Dendritic cell treated with granulocyte-macrophage colony-stimulating factor and Interleukin-4, amounts not matched to agents 40 ng/mL and 50 ng/mL, for 4 days (primary cell): Measurements from ENCODE around the gene GAS7.

ENCODE experiments used
- H3K27ac Mint-ChIP-seq: one replicate; pipeline ENCODE4 v1.8.0; 2022; ENCODE audit warnings: mild to moderate bottlenecking, mixed read lengths
- H3K27me3 Mint-ChIP-seq: one replicate; pipeline ENCODE4 v1.8.0; 2022; ENCODE audit warnings: mild to moderate bottlenecking, mixed read lengths
- H3K36me3 Mint-ChIP-seq: one replicate; pipeline ENCODE4 v1.8.0; 2022; ENCODE audit warnings: low read depth, mixed read lengths
- H3K4me1 Mint-ChIP-seq: one replicate; pipeline ENCODE4 v1.8.0; 2022; ENCODE audit warnings: low read depth, mixed read lengths
- H3K4me3 Mint-ChIP-seq: one replicate; pipeline ENCODE4 v1.8.0; 2022; ENCODE audit warnings: mild to moderate bottlenecking, moderate library complexity, mixed read lengths
- H3K9me3 Mint-ChIP-seq: one replicate; pipeline ENCODE4 v1.8.0; 2022; ENCODE audit warnings: mixed read lengths
- intact Hi-C: fragments of 100-400 bp; cut with micrococcal nuclease; formaldehyde crosslinking; loops from one replicate; pipeline ENCODE4 v1.15.0; 2022

Gene GAS7

GRCh38 chr17:10092595-10092994 is 105.8 kb downstream of the GAS7 start:
- Mint-ChIP-seq H3K4me3 (no peak overlapping the region), H3K9me3 (no peaks in the 10 kb centered on the region), H3K36me3 (no peaks in the 10 kb centered on the region), H3K27ac (no peak overlapping the region), H3K27me3 (no peaks in the 10 kb centered on the region), H3K4me1 (peaks cover 44% of the 10 kb centered on the region)
- intact Hi-C loops, result no loop called here

GRCh38 chr17:10091046-10091445 is 107.4 kb downstream of the GAS7 start:
- Mint-ChIP-seq H3K9me3 (no peaks in the 10 kb centered on the region), H3K4me3 (no peak overlapping the region), H3K4me1 (peaks cover 56% of the 10 kb centered on the region), H3K27me3 (no peaks in the 10 kb centered on the region), H3K27ac (no peak overlapping the region), H3K36me3 (peaks cover 3% of the 10 kb centered on the region)
- intact Hi-C loops, result no loop called here

GRCh38 chr17:10089196-10089804 is 109.1 kb downstream of the GAS7 start:
- no peaks in the 10 kb centered on the region for H3K9me3 Mint-ChIP-seq
- intact Hi-C loops, result no loop called here
- H3K4me3 Mint-ChIP-seq, result no peak overlapping the region
- H3K27ac Mint-ChIP-seq, result no peak overlapping the region
- no peaks in the 10 kb centered on the region for H3K27me3 Mint-ChIP-seq
- peaks cover 64% of the 10 kb centered on the region for H3K4me1 Mint-ChIP-seq
- H3K36me3 Mint-ChIP-seq, result peaks cover 9% of the 10 kb centered on the region

- H3K4me1 Mint-ChIP-seq, result peaks cover 64% of the 10 kb centered on the region
- no peaks in the 10 kb centered on the region for H3K27me3 Mint-ChIP-seq
- no peak overlapping the region for H3K4me3 Mint-ChIP-seq
- peaks cover 14% of the 10 kb centered on the region for H3K36me3 Mint-ChIP-seq
- H3K27ac Mint-ChIP-seq, result no peak overlapping the region
- intact Hi-C loops, result no loop called here
- no peaks in the 10 kb centered on the region for H3K9me3 Mint-ChIP-seq
These were observed 110.0 kb downstream of the GAS7 start for GRCh38 chr17:10088444-10088843.

GRCh38 chr17:10087355-10087754 is 111.1 kb downstream of the GAS7 start:
- Mint-ChIP-seq H3K36me3 (peaks cover 16% of the 10 kb centered on the region), H3K4me3 (no peak overlapping the region), H3K27ac (peak overlapping the region; percentile 37), H3K4me1 (peaks cover 64% of the 10 kb centered on the region), H3K27me3 (no peaks in the 10 kb centered on the region), H3K9me3 (no peaks in the 10 kb centered on the region)
- intact Hi-C loops, result no loop called here

GRCh38 chr17:10083864-10084263 is 114.5 kb downstream of the GAS7 start:
- Mint-ChIP-seq H3K9me3 (no peaks in the 10 kb centered on the region), H3K4me1 (peaks cover 64% of the 10 kb centered on the region), H3K36me3 (peaks cover 16% of the 10 kb centered on the region), H3K4me3 (no peak overlapping the region), H3K27me3 (no peaks in the 10 kb centered on the region), H3K27ac (no peak overlapping the region)
- intact Hi-C loops, result no loop called here

- H3K4me3 Mint-ChIP-seq, result no peak overlapping the region
- peaks cover 7% of the 10 kb centered on the region for H3K9me3 Mint-ChIP-seq
- H3K4me1 Mint-ChIP-seq, result peaks cover 62% of the 10 kb centered on the region
- intact Hi-C loops, result no loop called here
- no peak overlapping the region for H3K27ac Mint-ChIP-seq
- H3K36me3 Mint-ChIP-seq, result peaks cover 21% of the 10 kb centered on the region
- no peaks in the 10 kb centered on the region for H3K27me3 Mint-ChIP-seq
These were observed 115.6 kb downstream of the GAS7 start for GRCh38 chr17:10082795-10083194.

GRCh38 chr17:10081571-10082169 is 116.7 kb downstream of the GAS7 start:
- H3K36me3 Mint-ChIP-seq, result peaks cover 26% of the 10 kb centered on the region

GRCh38 chr17:10077561-10078299 is 120.7 kb downstream of the GAS7 start:
- intact Hi-C loops, result no loop called here
- Mint-ChIP-seq H3K36me3 (peaks cover 10% of the 10 kb centered on the region), H3K4me3 (no peak overlapping the region), H3K4me1 (peaks cover 51% of the 10 kb centered on the region), H3K27ac (no peak overlapping the region), H3K27me3 (no peaks in the 10 kb centered on the region), H3K9me3 (peaks cover 14% of the 10 kb centered on the region)

More at GRCh38 chr17:10081571-10082169, 116.7 kb downstream of the GAS7 start:
- Mint-ChIP-seq H3K4me1 (peaks cover 55% of the 10 kb centered on the region), H3K4me3 (no peak overlapping the region), H3K9me3 (peaks cover 14% of the 10 kb centered on the region), H3K27me3 (no peaks in the 10 kb centered on the region), H3K27ac (no peak overlapping the region)
- intact Hi-C loops, result no loop called here

- peaks cover 14% of the 10 kb centered on the region for H3K9me3 Mint-ChIP-seq
- H3K4me1 Mint-ChIP-seq, result peaks cover 45% of the 10 kb centered on the region
- intact Hi-C loops, result no loop called here
- H3K27me3 Mint-ChIP-seq, result no peaks in the 10 kb centered on the region
- no peak overlapping the region for H3K4me3 Mint-ChIP-seq
- peaks cover 10% of the 10 kb centered on the region for H3K36me3 Mint-ChIP-seq
- no peak overlapping the region for H3K27ac Mint-ChIP-seq
These were observed 122.5 kb downstream of the GAS7 start for GRCh38 chr17:10075919-10076318.

GRCh38 chr17:10073941-10074340 is 124.5 kb downstream of the GAS7 start:
- H3K27me3 Mint-ChIP-seq, result no peaks in the 10 kb centered on the region
- intact Hi-C loops, result no loop called here
- H3K9me3 Mint-ChIP-seq, result peaks cover 14% of the 10 kb centered on the region
- H3K36me3 Mint-ChIP-seq, result peaks cover 10% of the 10 kb centered on the region
- H3K4me3 Mint-ChIP-seq, result no peak overlapping the region
- H3K27ac Mint-ChIP-seq, result no peak overlapping the region
- H3K4me1 Mint-ChIP-seq, result peaks cover 39% of the 10 kb centered on the region

GRCh38 chr17:10072556-10073425 is 125.6 kb downstream of the GAS7 start:
- peaks cover 6% of the 10 kb centered on the region for H3K9me3 Mint-ChIP-seq
- intact Hi-C loops, result no loop called here
- peak overlapping the region; percentile 7 for H3K27ac Mint-ChIP-seq
- H3K27me3 Mint-ChIP-seq, result no peaks in the 10 kb centered on the region
- no peak overlapping the region for H3K4me3 Mint-ChIP-seq
- H3K4me1 Mint-ChIP-seq, result peaks cover 36% of the 10 kb centered on the region
- peaks cover 5% of the 10 kb centered on the region for H3K36me3 Mint-ChIP-seq

GRCh38 chr17:10072086-10072485 is 126.3 kb downstream of the GAS7 start:
- H3K4me1 Mint-ChIP-seq, result peaks cover 33% of the 10 kb centered on the region
- intact Hi-C loops, result no loop called here
- H3K9me3 Mint-ChIP-seq, result no peaks in the 10 kb centered on the region
- no peaks in the 10 kb centered on the region for H3K36me3 Mint-ChIP-seq
- no peaks in the 10 kb centered on the region for H3K27me3 Mint-ChIP-seq
- H3K27ac Mint-ChIP-seq, result peak overlapping the region; percentile 7
- H3K4me3 Mint-ChIP-seq, result no peak overlapping the region

GRCh38 chr17:10071141-10071540 is 127.3 kb downstream of the GAS7 start:
- Mint-ChIP-seq H3K27ac (no peak overlapping the region), H3K4me1 (peaks cover 33% of the 10 kb centered on the region), H3K36me3 (peaks cover 8% of the 10 kb centered on the region), H3K4me3 (no peak overlapping the region), H3K9me3 (no peaks in the 10 kb centered on the region), H3K27me3 (no peaks in the 10 kb centered on the region)
- intact Hi-C loops, result no loop called here
